H1 (cell line): ENCODE data around the gene GRIK1. TPM values are rescaled to one million over a fixed set of nuclear protein-coding genes. Genes with fewer than 3 reads are reported as not detected.

Experiments
- EP300 ChIP-seq, 2 experiments: IDR thresholded peaks; 1 replicate in 1 of 2; 2 replicates in 1 of 2; pipeline ENCODE4 v1.6.1; 2011 to 2012; ENCODE audit warnings: low read depth in 2 of 2, low read length in 2 of 2, mild to moderate bottlenecking in 2 of 2, borderline replicate concordance in 1 of 2, inconsistent platforms in 1 of 2, moderate library complexity in 1 of 2
- FOSL1 ChIP-seq: IDR thresholded peaks from 2 replicates; pipeline ENCODE4 v1.6.1; 2011; ENCODE audit warnings: mild to moderate bottlenecking, low read depth, low read length, moderate library complexity; ENCODE audit not compliant: insufficient read depth
- KDM4A ChIP-seq: IDR thresholded peaks from one replicate; pipeline ENCODE4 v1.7.1; 2012; ENCODE audit warnings: low read depth, mild to moderate bottlenecking, moderate library complexity, low read length, inconsistent platforms; ENCODE audit not compliant: severe bottlenecking
- KDM5A ChIP-seq: fragments of 200-600 bp; IDR thresholded peaks from 2 replicates; pipeline ENCODE4 v1.7.1; 2012; ENCODE audit warnings: mild to moderate bottlenecking, low read length, inconsistent platforms, mixed read lengths
- SP4 ChIP-seq: IDR thresholded peaks from 2 replicates; pipeline ENCODE4 v1.6.1; 2012; ENCODE audit warnings: low read length, inconsistent platforms
- polyA plus RNA-seq, 7 experiments: library from polyadenylated mRNA; depleted of rRNA in 3 of 7; stranded (reverse) in 5 of 7; unstranded in 2 of 7; fragments of >200 nt in 5 of 7; fragments of 200-250 nt in 2 of 7; gene quantifications; 1 replicate in 5 of 7; 2 replicates in 1 of 7; 4 replicates in 1 of 7; pipeline versions ENCODE4 v1.2.1 to v1.2.3, GENCODE V29; 2011 to 2013; ENCODE audit warnings: missing spikeins in 2 of 7, mixed read lengths in 2 of 7
- total RNA-seq: library from RNA; stranded (reverse); fragmentation: NEBNext Ultra II Directional; extraction: Animal tissue kit (Norgen Biotek cat#: 25700); gene quantifications from 2 replicates; pipeline ENCODE4 v1.2.1, GENCODE V29; 2021
- TF ChIP-seq, protein P1 (sequence below): IDR thresholded peaks from 2 replicates; pipeline ENCODE4 v1.6.1; 2012; ENCODE audit warnings: inconsistent platforms

GRIK1 gene
- total and polyA plus RNA-seq, 2 of the 8 experiments (the other 6 are each of a cell fraction or from before 2014, with no cell fraction given) = 0.11 to 0.32 TPM

DNA sequence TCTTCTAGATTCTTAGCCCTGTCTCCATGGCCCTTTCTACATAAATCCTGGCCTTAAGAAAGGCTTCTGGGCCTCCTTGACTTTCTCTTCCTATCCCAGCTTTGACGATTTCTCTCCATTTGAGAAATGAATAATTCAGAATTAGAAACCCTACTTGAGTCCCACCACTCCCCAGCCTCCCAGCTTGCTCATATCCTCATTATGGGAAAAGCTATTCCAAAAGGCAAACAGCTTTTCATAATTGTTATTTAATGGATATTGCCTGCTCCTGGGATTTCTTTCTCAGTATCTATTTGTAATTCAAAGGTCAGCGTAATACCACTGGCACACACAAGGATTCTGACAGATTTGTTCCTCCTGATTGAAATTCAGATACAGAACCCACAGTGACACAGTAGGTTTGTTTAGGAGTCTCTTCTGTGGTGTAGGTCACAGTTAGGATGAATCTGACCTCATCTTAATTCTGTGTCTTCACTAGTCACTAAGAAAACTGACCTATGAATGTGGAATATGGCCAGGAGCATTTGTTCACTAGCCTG, 121.3 kb downstream of the GRIK1 start (continued):
- TF ChIP-seq KDM4A (no peak), SP4 (no peak), KDM5A (no peak), EP300 (IDR thresholded peaks at IDR 0.05; ENCODE audit: borderline replicate concordance in 1 of 2, low read depth in 2 of 2, low read length in 2 of 2) (no peak), FOSL1 (no peak)
- TF ChIP-seq, protein P1, sequence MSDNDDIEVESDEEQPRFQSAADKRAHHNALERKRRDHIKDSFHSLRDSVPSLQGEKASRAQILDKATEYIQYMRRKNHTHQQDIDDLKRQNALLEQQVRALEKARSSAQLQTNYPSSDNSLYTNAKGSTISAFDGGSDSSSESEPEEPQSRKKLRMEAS = no peak
